Measurements from ENCODE around the gene TMPRSS11D.

Gene TMPRSS11D

DNA sequence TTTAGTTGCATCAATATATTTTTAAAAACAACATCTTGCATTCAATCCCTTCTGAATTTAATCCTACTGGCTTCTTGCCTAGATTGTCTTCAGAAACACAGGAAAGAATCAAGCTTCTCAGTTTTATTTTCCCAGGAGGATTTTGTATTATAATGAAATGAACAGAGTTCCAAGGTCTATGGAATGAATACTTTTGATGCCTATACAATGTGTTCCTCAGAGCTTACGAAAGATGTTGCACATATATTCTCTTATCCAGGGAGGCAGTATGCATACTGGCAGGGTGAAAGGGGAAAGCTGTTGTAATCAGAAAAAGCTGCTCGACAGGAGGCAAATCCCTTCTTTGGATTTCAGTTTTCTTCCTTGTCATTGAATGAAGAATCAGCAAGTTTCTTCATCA, 8.8 kb downstream of the TMPRSS11D start:
- H3K36me3 ChIP-seq, result no peaks in the 10 kb centered on the region
- no peaks in the 10 kb centered on the region for H3K4me1 ChIP-seq
- TF ChIP-seq, protein P1, sequence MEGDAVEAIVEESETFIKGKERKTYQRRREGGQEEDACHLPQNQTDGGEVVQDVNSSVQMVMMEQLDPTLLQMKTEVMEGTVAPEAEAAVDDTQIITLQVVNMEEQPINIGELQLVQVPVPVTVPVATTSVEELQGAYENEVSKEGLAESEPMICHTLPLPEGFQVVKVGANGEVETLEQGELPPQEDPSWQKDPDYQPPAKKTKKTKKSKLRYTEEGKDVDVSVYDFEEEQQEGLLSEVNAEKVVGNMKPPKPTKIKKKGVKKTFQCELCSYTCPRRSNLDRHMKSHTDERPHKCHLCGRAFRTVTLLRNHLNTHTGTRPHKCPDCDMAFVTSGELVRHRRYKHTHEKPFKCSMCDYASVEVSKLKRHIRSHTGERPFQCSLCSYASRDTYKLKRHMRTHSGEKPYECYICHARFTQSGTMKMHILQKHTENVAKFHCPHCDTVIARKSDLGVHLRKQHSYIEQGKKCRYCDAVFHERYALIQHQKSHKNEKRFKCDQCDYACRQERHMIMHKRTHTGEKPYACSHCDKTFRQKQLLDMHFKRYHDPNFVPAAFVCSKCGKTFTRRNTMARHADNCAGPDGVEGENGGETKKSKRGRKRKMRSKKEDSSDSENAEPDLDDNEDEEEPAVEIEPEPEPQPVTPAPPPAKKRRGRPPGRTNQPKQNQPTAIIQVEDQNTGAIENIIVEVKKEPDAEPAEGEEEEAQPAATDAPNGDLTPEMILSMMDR (IDR thresholded peaks at IDR 0.05), result no peak
- H3K27me3 ChIP-seq, result no peaks in the 10 kb centered on the region
- intact Hi-C loops (cut with DNase I; ENCODE audit: low total_unique reads), result no loop called here
- no peak overlapping the region for H3K4me3 ChIP-seq
- no peaks in the 10 kb centered on the region for H3K9me3 ChIP-seq
- DNase-seq, result no peak
- no peak overlapping the region for H3K27ac ChIP-seq

DNA sequence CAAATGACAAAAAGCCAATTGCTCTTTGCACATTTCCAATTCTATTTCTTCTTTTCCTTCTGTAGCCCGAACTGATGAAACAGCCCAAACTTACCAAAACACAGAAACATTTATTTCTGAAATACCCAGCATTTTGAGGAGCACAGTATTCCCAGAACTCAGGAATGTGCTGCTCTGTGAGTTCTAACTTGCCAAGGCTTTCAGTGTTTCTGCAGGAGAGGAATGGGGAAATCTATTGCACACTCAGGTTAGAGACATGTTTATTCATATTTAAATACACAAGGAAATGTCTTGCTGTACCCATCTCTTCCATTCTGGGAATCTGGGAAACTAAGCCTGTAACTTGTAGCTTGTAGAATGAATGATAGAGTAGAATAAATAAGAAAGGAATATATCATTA, 10.7 kb downstream of the TMPRSS11D start:
- TF ChIP-seq, protein P1 (IDR thresholded peaks at IDR 0.05), result no peak
- Histone ChIP-seq H3K4me1 (no peaks in the 10 kb centered on the region), H3K27me3 (no peaks in the 10 kb centered on the region), H3K27ac (no peak overlapping the region), H3K36me3 (no peaks in the 10 kb centered on the region), H3K9me3 (no peaks in the 10 kb centered on the region), H3K4me3 (no peak overlapping the region)
- intact Hi-C loops (cut with DNase I; ENCODE audit: low total_unique reads), result no loop called here
- DNase-seq, result no peak

DNA sequence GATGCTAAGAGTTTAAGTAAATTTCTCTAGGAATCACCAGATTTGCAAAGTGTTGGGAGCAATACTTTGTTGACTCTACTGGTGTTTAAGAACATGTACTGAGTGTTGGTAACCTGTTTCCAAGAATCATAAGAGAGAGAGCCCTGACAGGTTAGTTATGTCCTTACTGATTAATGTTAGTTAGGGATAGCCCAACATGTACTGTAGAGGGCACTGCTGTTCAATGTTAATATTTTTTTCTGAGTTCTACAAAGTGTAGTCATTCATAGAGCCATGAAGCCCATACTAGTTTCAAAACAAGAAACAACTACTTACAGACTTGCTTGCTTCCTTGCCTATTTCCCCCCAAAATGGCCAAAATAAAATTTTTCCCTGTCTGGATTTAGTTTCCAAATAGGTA, 11.9 kb downstream of the TMPRSS11D start:
- no peak overlapping the region for H3K27ac ChIP-seq
- H3K4me1 ChIP-seq, result no peaks in the 10 kb centered on the region
- TF ChIP-seq, protein P1 (IDR thresholded peaks at IDR 0.05), result no peak
- H3K4me3 ChIP-seq, result no peak overlapping the region
- no peaks in the 10 kb centered on the region for H3K36me3 ChIP-seq
- no peaks in the 10 kb centered on the region for H3K9me3 ChIP-seq
- H3K27me3 ChIP-seq, result no peaks in the 10 kb centered on the region
- intact Hi-C loops (cut with DNase I; ENCODE audit: low total_unique reads), result no loop called here
- DNase-seq, result no peak

DNA sequence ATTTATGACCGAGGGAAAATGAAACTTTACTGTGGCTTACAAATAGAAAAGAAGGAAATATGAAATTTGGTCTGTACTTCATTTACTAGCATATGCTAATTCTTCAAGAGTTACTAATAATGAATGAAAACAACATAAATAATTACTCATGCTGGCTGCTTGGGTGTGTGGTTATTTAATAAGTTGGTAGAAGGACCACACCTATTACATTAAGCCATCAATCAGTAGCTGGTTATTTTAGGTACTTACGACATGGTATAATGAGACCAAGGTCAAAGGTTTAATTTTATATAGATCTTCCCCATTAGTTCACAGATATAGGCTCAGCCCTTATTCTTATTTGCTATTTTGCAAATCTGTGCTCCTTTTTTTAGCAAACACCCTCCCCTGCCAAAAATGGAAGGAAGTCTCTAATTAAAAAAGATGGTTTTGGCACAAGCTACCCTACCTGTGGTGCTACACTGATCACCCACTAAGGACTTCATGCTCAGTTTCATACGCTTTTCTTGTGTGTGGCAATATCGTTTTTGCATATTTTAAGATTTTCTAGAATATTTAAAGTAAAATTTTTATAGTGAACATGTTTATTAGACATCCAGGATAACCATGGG, 14.1 kb downstream of the TMPRSS11D start:
- intact Hi-C loops (cut with DNase I; ENCODE audit: low total_unique reads), result no loop called here
- no peak for DNase-seq

DNA sequence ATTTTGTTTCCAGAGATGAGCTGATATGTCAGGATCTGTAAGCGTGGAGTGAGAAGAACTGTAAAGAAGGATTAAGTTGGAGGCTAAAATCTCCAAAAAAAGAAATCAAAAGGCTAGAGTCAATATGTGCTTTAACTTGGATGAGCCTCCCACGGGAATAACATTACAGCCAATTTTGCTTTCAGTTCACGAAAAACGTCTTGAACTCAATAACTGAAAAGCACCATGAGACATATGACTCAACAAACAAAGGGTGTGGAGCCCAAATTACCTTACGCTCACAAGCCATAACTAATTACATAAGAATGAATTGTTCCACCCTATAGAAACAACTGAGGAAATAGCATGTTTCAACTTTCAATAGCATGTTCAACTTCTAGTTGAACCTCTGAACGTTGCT, 22.3 kb downstream of the TMPRSS11D start:
- Histone ChIP-seq H3K4me1 (no peaks in the 10 kb centered on the region), H3K4me3 (no peak overlapping the region), H3K27me3 (no peaks in the 10 kb centered on the region), H3K9me3 (peaks cover 0 to 3% (median 0%) of the 10 kb centered on the region in 3 donors), H3K27ac (no peak overlapping the region), H3K36me3 (no peaks in the 10 kb centered on the region)
- TF ChIP-seq, protein P1 (IDR thresholded peaks at IDR 0.05), result no peak
- intact Hi-C loops (cut with DNase I; ENCODE audit: low total_unique reads), result no loop called here
- no peak for DNase-seq

More for the DNA sequence above, 14.1 kb downstream of the TMPRSS11D start:
- no peaks in the 10 kb centered on the region for H3K27me3 ChIP-seq
- H3K36me3 ChIP-seq, result no peaks in the 10 kb centered on the region
- no peak overlapping the region for H3K4me3 ChIP-seq
- TF ChIP-seq, protein P1 (IDR thresholded peaks at IDR 0.05), result no peak
- no peaks in the 10 kb centered on the region for H3K4me1 ChIP-seq
- H3K27ac ChIP-seq, result no peak overlapping the region
- peaks cover 0 to 3% (median 0%) of the 10 kb centered on the region in 3 donors for H3K9me3 ChIP-seq

DNA sequence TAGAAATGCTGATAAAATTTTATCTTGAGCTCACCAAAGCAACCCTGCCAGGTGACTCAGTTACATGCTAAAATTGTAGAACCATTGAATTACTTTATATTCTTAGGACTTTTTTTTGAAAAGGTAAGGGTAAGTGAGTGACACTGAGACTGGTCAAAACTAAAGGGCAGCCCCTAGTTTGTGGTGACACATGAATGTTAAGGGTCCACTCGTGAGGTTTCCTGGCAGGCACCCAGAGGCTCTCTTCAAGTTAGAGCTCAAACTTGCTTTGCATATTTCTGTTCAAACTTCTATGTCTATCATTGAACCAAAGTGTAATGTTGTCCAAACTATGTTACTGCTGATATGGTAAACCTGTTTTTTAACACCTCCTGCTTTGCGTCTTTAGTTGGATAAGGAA, 30.5 kb downstream of the TMPRSS11D start:
- H3K9me3 ChIP-seq, result no peaks in the 10 kb centered on the region
- H3K27me3 ChIP-seq, result no peaks in the 10 kb centered on the region
- H3K4me3 ChIP-seq, result no peak overlapping the region
- no peak for DNase-seq
- H3K36me3 ChIP-seq, result no peaks in the 10 kb centered on the region
- H3K27ac ChIP-seq, result no peak overlapping the region
- TF ChIP-seq, protein P1 (IDR thresholded peaks at IDR 0.05), result no peak
- no peaks in the 10 kb centered on the region for H3K4me1 ChIP-seq
- intact Hi-C loops (cut with DNase I; ENCODE audit: low total_unique reads), result no loop called here
